IMR-90 (cell line): Measurements from ENCODE around the gene AHCYL2.
"Not testable (repeated sequence)": the region's sequence is repeated elsewhere in the genome, so short reads cannot be mapped to it uniquely, and the experiment has no call there.

Experiments used
- CEBPB ChIP-seq: IDR thresholded peaks from 2 replicates; pipeline ENCODE4 v1.6.1; 2012; ENCODE audit warnings: low read depth, low read length, improper control_type of control experiment
- CTCF ChIP-seq: conservative IDR thresholded peaks from 2 replicates; pipeline ENCODE4 v1.5.1; 2012; ENCODE audit warnings: mild to moderate bottlenecking, low read depth, low read length, improper control_type of control experiment
- POLR2A ChIP-seq: IDR thresholded peaks from 2 replicates; pipeline ENCODE4 v1.6.1; 2012; ENCODE audit warnings: mild to moderate bottlenecking, low read depth, low read length
- RFX5 ChIP-seq: IDR thresholded peaks from 2 replicates; pipeline ENCODE4 v1.8.0; 2012; ENCODE audit warnings: low read depth, mild to moderate bottlenecking, low read length, moderate library complexity

- TF ChIP-seq RFX5, CTCF, CEBPB, POLR2A: not testable (repeated sequence)
These were observed 223.8 kb downstream of the AHCYL2 start for GRCh38 chr7:129448608-129449007.
